OCI-LY3 (cell line): ENCODE results near the gene ZNF705A.
"Not testable (repeated sequence)": the region's sequence is repeated elsewhere in the genome, so short reads cannot be mapped to it uniquely, and the experiment has no call there.

Experiments used
- EZH2phosphoT487 ChIP-seq: fragments of 200-600 bp; shearing (Covaris generic); IDR thresholded peaks from 2 replicates; pipeline ENCODE4 v1.6.1; 2018; ENCODE audit warnings: antibody characterized with exemption, mixed run types, low read depth
- TF ChIP-seq, protein P1 (sequence below): fragments of 200-600, 300-600 bp; sonication (generic); IDR thresholded peaks from 2 replicates; pipeline ENCODE4 v1.5.1; 2014; ENCODE audit warnings: antibody characterized with exemption, low read length, low read depth

GRCh38 chr12:8221375-8221774, 64.6 kb downstream of the ZNF705A start:
- TF ChIP-seq, protein P1, sequence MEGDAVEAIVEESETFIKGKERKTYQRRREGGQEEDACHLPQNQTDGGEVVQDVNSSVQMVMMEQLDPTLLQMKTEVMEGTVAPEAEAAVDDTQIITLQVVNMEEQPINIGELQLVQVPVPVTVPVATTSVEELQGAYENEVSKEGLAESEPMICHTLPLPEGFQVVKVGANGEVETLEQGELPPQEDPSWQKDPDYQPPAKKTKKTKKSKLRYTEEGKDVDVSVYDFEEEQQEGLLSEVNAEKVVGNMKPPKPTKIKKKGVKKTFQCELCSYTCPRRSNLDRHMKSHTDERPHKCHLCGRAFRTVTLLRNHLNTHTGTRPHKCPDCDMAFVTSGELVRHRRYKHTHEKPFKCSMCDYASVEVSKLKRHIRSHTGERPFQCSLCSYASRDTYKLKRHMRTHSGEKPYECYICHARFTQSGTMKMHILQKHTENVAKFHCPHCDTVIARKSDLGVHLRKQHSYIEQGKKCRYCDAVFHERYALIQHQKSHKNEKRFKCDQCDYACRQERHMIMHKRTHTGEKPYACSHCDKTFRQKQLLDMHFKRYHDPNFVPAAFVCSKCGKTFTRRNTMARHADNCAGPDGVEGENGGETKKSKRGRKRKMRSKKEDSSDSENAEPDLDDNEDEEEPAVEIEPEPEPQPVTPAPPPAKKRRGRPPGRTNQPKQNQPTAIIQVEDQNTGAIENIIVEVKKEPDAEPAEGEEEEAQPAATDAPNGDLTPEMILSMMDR = not testable (repeated sequence)
- not testable (repeated sequence) for TF ChIP-seq EZH2phosphoT487
